Endothelial cell of umbilical vein (primary cell): ENCODE data around the gene SLC15A1. TPM values are rescaled to one million over a fixed set of nuclear protein-coding genes. Genes with fewer than 3 reads are reported as not detected.
"Not testable (repeated sequence)": the region's sequence is repeated elsewhere in the genome, so short reads cannot be mapped to it uniquely, and the experiment has no call there.

Source experiments
- BruUV-seq: library from RNA; stranded (reverse); fragments of 400-500 nt; replicated peaks from 2 replicates; lab custom pipeline; 2021; lab: Mats Ljungman, UMichigan
- CTCF ChIA-PET: fragments of 300-600, 350-600 bp; sonication (Branson Sonifier 250); formaldehyde crosslinking; loops from one replicate; lab custom pipeline; 2021; ENCODE audit warnings: antibody characterized with exemption, inconsistent platforms; lab: Charles Lee
- POLR2A ChIA-PET: fragments of 300-600, 350-600 bp; sonication (Branson Sonifier 250); formaldehyde crosslinking; loops from one replicate; lab custom pipeline; 2021; ENCODE audit warnings: antibody characterized with exemption, inconsistent platforms; lab: Charles Lee
- DNase-seq: peaks from one replicate; pipeline ENCODE4 v3.0.0-alpha.2; 2011; ENCODE audit warnings: low read depth, low spot score
- FAIRE-seq: peaks from 2 replicates; lab custom pipeline; 2011; peaks lifted over from hg19 to GRCh38; lab: Jason Lieb, UNC
- H2AFZ ChIP-seq: 2 replicates; pipeline ENCODE4 v1.6.0; 2012; ENCODE audit warnings: low read depth, low read length, control low read depth, inconsistent platforms
- H3K27ac ChIP-seq: 2 replicates; pipeline ENCODE4 v1.5.1; 2011; ENCODE audit warnings: low read depth, mild to moderate bottlenecking, control low read depth, low read length, moderate library complexity; ENCODE audit not compliant: insufficient read depth
- H3K27me3 ChIP-seq, 2 experiments: 2 replicates each; pipeline versions ENCODE4 v1.6.0 to v1.6.1; 2011; ENCODE audit warnings: low read length in 2 of 2, mixed read lengths in 1 of 2; ENCODE audit not compliant: control insufficient read depth in 2 of 2, insufficient read depth in 2 of 2
- H3K36me3 ChIP-seq, 2 experiments: 2 replicates in 1 of 2; 3 replicates in 1 of 2; pipeline ENCODE4 v1.5.1; 2011; ENCODE audit warnings: low read length in 2 of 2, mild to moderate bottlenecking in 1 of 2, moderate library complexity in 1 of 2; ENCODE audit not compliant: control insufficient read depth in 2 of 2, insufficient read depth in 2 of 2; ENCODE audit errors: extremely low read depth in 1 of 2
- H3K4me1 ChIP-seq: 3 replicates; pipeline ENCODE4 v1.5.1; 2011; ENCODE audit warnings: mild to moderate bottlenecking, low read length; ENCODE audit not compliant: control insufficient read depth, insufficient read depth; ENCODE audit errors: extremely low read depth
- H3K4me2 ChIP-seq: 2 replicates; pipeline ENCODE4 v1.6.1; 2011; ENCODE audit warnings: low read length, control low read depth, mixed read lengths; ENCODE audit not compliant: insufficient read depth
- H3K4me3 ChIP-seq, 3 experiments: fragments of 200-600 bp in 1 of 3; sonication (generic), shearing (Covaris generic) in 1 of 3; replicated peaks in 1 of 3; 2 replicates each; pipeline ENCODE4 v1.5.1; 2011 to 2016; ENCODE audit warnings: control low read depth in 3 of 3, low read length in 3 of 3, mild to moderate bottlenecking in 2 of 3, inconsistent platforms in 1 of 3, low read depth in 1 of 3, moderate library complexity in 1 of 3; ENCODE audit not compliant: insufficient read depth in 1 of 3
- H3K79me2 ChIP-seq: 2 replicates; pipeline ENCODE4 v1.6.0; 2012; ENCODE audit warnings: low read length, inconsistent platforms; ENCODE audit not compliant: control insufficient read depth, insufficient read depth
- H3K9ac ChIP-seq: replicated peaks from 2 replicates; pipeline ENCODE3; 2011; ENCODE audit warnings: low read length, control low read depth; ENCODE audit not compliant: insufficient read depth; ENCODE audit errors: extremely low read depth
- H3K9me1 ChIP-seq: replicated peaks from 3 replicates; pipeline ENCODE4 v1.6.0; 2011; ENCODE audit warnings: mild to moderate bottlenecking, low read length; ENCODE audit not compliant: control insufficient read depth, insufficient read depth; ENCODE audit errors: extremely low read depth
- H3K9me3 ChIP-seq: replicated peaks from 2 replicates; pipeline ENCODE4 v1.5.1; 2012; ENCODE audit warnings: low read length, inconsistent platforms; ENCODE audit not compliant: control insufficient read depth, insufficient read depth
- H4K20me1 ChIP-seq: replicated peaks from 2 replicates; pipeline ENCODE3; 2011; ENCODE audit warnings: mild to moderate bottlenecking, low read length; ENCODE audit not compliant: control insufficient read depth, insufficient read depth; ENCODE audit errors: extremely low read depth
- CTCF ChIP-seq, 2 donors: IDR thresholded peaks; 1 replicate in 1 of 2; 2 replicates in 1 of 2; pipeline ENCODE4 v1.5.1; 2011; ENCODE audit warnings: low read length in 2 of 2, mild to moderate bottlenecking in 2 of 2, moderate library complexity in 2 of 2, control low read depth in 1 of 2, inconsistent platforms in 1 of 2, low read depth in 1 of 2; ENCODE audit not compliant: insufficient read depth in 1 of 2; ENCODE audit errors: extremely low read depth in 1 of 2
- EZH2 ChIP-seq: IDR thresholded peaks from 2 replicates; pipeline ENCODE4 v1.6.1; 2012; ENCODE audit warnings: borderline replicate concordance, low read depth, mild to moderate bottlenecking, moderate library complexity, low read length, inconsistent platforms; ENCODE audit not compliant: severe bottlenecking
- FOS ChIP-seq: IDR thresholded peaks from 2 replicates; pipeline ENCODE4 v1.6.1; 2011; ENCODE audit warnings: mild to moderate bottlenecking, low read length, moderate library complexity, borderline replicate concordance; ENCODE audit not compliant: insufficient read depth
- GATA2 ChIP-seq: IDR thresholded peaks from 2 replicates; pipeline ENCODE4 v1.7.0; 2011; ENCODE audit warnings: low read depth, mild to moderate bottlenecking, moderate library complexity, mixed read lengths, low read length; ENCODE audit not compliant: insufficient read length, insufficient read depth
- JUN ChIP-seq: IDR thresholded peaks from 2 replicates; pipeline ENCODE4 v1.6.1; 2011; ENCODE audit warnings: borderline replicate concordance, low read depth; ENCODE audit not compliant: insufficient read length, insufficient read depth
- MAX ChIP-seq: IDR thresholded peaks from 2 replicates; pipeline ENCODE4 v1.6.1; 2011; ENCODE audit not compliant: insufficient read depth, insufficient read length
- MYC ChIP-seq: IDR thresholded peaks from one replicate; pipeline ENCODE4 v1.6.1; 2011; ENCODE audit warnings: mild to moderate bottlenecking, low read depth, low read length
- POLR2A ChIP-seq: IDR thresholded peaks from 2 replicates; pipeline ENCODE4 v1.6.1; 2012; ENCODE audit warnings: low read depth, mild to moderate bottlenecking, control low read depth, low read length
- POLR2AphosphoS5 ChIP-seq: IDR thresholded peaks from 2 replicates; pipeline ENCODE4 v1.6.1; 2012; ENCODE audit warnings: low read depth, mild to moderate bottlenecking, control low read depth, low read length, moderate library complexity; ENCODE audit not compliant: insufficient read depth
- dilution Hi-C: fragments of 300-500 bp; cut with MboI; formaldehyde crosslinking; loops from one replicate; pipeline ENCODE4 v1.15.0; 2019; ENCODE audit warnings: low sequenced_read_pairs; ENCODE audit not compliant: extremely low pct_ligation_motif_present
- intact Hi-C: fragments of 100-400 bp; cut with micrococcal nuclease; formaldehyde crosslinking; loops from one replicate; pipeline ENCODE4 v1.10.0; 2022
- polyA plus RNA-seq, 4 experiments: library from polyadenylated mRNA; depleted of rRNA in 3 of 4; stranded (reverse) in 3 of 4; unstranded in 1 of 4; fragments of >200 nt; gene quantifications; 2 replicates each; pipeline versions ENCODE4 v1.2.1 to v1.2.3, GENCODE V29; 2011 to 2012; ENCODE audit warnings: missing spikeins in 1 of 4
- total RNA-seq: library from RNA; stranded (reverse); gene quantifications from 2 replicates; pipeline ENCODE4 v1.2.3, GENCODE V29; 2021

SLC15A1 gene
- total and polyA plus RNA-seq, 2 donors (not counting 3 experiments of a cell fraction or from before 2014, with no cell fraction given): not detected

- ChIA-PET POLR2A (no interaction called here), CTCF (no interaction called here)
- Histone ChIP-seq H3K27me3 (peaks cover 18 to 24% of the 10 kb centered on the region in 2 experiments), H3K27ac (no peak overlapping the region), H3K9me3 (no peaks in the 10 kb centered on the region), H3K4me3 (no peak overlapping the region), H2AFZ (no peak overlapping the region), H3K79me2 (no peaks in the 10 kb centered on the region), H3K9ac (no peak overlapping the region), H3K36me3 (no peaks in the 10 kb centered on the region), H4K20me1 (no peaks in the 10 kb centered on the region), H3K4me1 (peaks cover 4% of the 10 kb centered on the region), H3K9me1 (no peaks in the 10 kb centered on the region), H3K4me2 (no peak overlapping the region)
- intact Hi-C loops (no loop called here), dilution Hi-C loops (no loop called here)
- TF ChIP-seq MYC: no peak
- no peak for TF ChIP-seq GATA2
- TF ChIP-seq POLR2AphosphoS5: no peak
- TF ChIP-seq MAX: no peak
- TF ChIP-seq EZH2: no peak
- TF ChIP-seq JUN: no peak
- TF ChIP-seq POLR2A: no peak
- TF ChIP-seq FOS: no peak
- TF ChIP-seq CTCF (IDR thresholded peaks at IDR 0.05; ENCODE audit: extremely low read depth in 1 of 2, insufficient read depth in 1 of 2, low read depth in 1 of 2, low read length in 2 of 2): no peak
- no TSS peak for BruUV-seq
- DNase-seq: no peak
- no peak for FAIRE-seq
Observed at GRCh38 chr13:98755116-98755515, 2.6 kb upstream of the SLC15A1 start.

- H3K9me3 ChIP-seq, FAIRE-seq, BruUV-seq, CTCF ChIA-PET, H3K4me2 ChIP-seq, intact Hi-C loops, H3K4me1 ChIP-seq, H4K20me1 ChIP-seq, H3K9ac ChIP-seq, H3K79me2 ChIP-seq, H3K4me3 ChIP-seq, dilution Hi-C loops, H2AFZ ChIP-seq, H3K27ac ChIP-seq, H3K9me1 ChIP-seq, DNase-seq, H3K36me3 ChIP-seq, POLR2A ChIA-PET: not testable (repeated sequence)
- H3K27me3 ChIP-seq: peaks cover 18 to 28% of the 10 kb centered on the region in 2 experiments
Observed at GRCh38 chr13:98754468-98754867, 2.0 kb upstream of the SLC15A1 start.
